Lower leg skin (tissue), 3 donors: Measurements from ENCODE around the gene PLK3.

Experiments used
- POLR2A ChIP-seq, 2 donors: fragments of 450-650 bp; IDR thresholded peaks; one replicate each; pipeline ENCODE4 v1.6.1; 2016 to 2017; ENCODE audit warnings: antibody characterized with exemption in 2 of 2, mild to moderate bottlenecking in 1 of 2, moderate library complexity in 1 of 2
- TF ChIP-seq, protein P1 (sequence below), 3 donors: fragments of 450-650 bp; IDR thresholded peaks; one replicate each; pipeline ENCODE4 v1.5.1; 2016; ENCODE audit warnings: antibody characterized with exemption in 3 of 3, mild to moderate bottlenecking in 3 of 3, moderate library complexity in 2 of 3

DNA sequence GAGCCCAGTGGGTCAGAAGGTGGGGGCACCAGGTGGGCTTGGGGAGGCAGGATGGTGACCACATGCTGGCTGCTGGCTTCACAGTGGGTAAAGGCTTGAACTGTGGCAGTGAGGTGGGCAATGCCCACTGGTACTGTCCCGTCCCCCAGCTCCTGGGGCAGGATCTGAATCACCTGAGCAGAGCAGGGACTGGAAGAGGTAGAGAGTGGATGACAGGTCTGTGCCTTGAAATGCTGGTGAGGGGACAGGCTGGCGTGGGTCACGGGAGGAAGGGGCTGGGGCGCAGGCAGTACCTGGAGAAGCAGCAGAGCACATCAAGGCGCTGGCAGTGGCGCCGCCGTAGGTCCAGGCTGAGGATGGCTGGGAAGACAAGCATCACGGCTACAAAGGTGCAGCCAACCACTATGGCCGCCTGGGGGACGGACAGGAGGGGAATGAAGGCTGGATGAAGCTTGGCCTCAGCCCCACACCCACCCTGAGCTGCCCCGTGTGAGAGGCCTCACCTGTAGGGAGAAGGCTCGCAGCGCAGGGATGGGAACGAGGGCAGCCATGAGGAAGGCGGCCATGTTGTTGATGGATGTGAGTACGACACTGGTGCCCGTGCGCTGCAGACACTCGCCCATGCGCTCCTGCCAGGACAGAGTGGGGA lies 27.9 kb downstream of the PLK3 start:
- TF ChIP-seq, protein P1, sequence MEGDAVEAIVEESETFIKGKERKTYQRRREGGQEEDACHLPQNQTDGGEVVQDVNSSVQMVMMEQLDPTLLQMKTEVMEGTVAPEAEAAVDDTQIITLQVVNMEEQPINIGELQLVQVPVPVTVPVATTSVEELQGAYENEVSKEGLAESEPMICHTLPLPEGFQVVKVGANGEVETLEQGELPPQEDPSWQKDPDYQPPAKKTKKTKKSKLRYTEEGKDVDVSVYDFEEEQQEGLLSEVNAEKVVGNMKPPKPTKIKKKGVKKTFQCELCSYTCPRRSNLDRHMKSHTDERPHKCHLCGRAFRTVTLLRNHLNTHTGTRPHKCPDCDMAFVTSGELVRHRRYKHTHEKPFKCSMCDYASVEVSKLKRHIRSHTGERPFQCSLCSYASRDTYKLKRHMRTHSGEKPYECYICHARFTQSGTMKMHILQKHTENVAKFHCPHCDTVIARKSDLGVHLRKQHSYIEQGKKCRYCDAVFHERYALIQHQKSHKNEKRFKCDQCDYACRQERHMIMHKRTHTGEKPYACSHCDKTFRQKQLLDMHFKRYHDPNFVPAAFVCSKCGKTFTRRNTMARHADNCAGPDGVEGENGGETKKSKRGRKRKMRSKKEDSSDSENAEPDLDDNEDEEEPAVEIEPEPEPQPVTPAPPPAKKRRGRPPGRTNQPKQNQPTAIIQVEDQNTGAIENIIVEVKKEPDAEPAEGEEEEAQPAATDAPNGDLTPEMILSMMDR (IDR thresholded peaks at IDR 0.05): no peak
- TF ChIP-seq POLR2A (IDR thresholded peaks at IDR 0.05): no peak
